HepG2 (cell line): ENCODE measurements around the gene ARPC1B.

Source experiments
- GABPB1 ChIP-seq: IDR thresholded peaks from 2 replicates; pipeline ENCODE4 v1.6.1; 2016; ENCODE audit warnings: mild to moderate bottlenecking, missing genetic modification reagents, moderate library complexity, missing compliant biosample characterization
- IRX3 ChIP-seq: sonication (generic); formaldehyde crosslinking; IDR thresholded peaks from 2 replicates; pipeline ENCODE4 v1.8.1; 2023; ENCODE audit warnings: mild to moderate bottlenecking, low read depth, missing genetic modification reagents, borderline replicate concordance
- ZNF354B ChIP-seq: sonication (generic); formaldehyde crosslinking; IDR thresholded peaks from 2 replicates; pipeline ENCODE4 v1.8.0; 2022; ENCODE audit warnings: mild to moderate bottlenecking, missing genetic modification reagents
- ZNF572 ChIP-seq: sonication (generic); formaldehyde crosslinking; IDR thresholded peaks from 2 replicates; pipeline ENCODE4 v1.5.1; 2020; ENCODE audit warnings: mild to moderate bottlenecking, missing genetic modification reagents
- TF ChIP-seq, protein P1 (sequence below): sonication (generic); formaldehyde crosslinking; IDR thresholded peaks from 2 replicates; pipeline ENCODE4 v1.5.0; 2020; ENCODE audit warnings: mild to moderate bottlenecking, missing genetic modification reagents, moderate library complexity
- TF ChIP-seq, protein P2 (sequence below): sonication (generic); formaldehyde crosslinking; IDR thresholded peaks from 2 replicates; pipeline ENCODE4 v1.8.0; 2022; ENCODE audit warnings: mild to moderate bottlenecking, missing genetic modification reagents, borderline replicate concordance

DNA sequence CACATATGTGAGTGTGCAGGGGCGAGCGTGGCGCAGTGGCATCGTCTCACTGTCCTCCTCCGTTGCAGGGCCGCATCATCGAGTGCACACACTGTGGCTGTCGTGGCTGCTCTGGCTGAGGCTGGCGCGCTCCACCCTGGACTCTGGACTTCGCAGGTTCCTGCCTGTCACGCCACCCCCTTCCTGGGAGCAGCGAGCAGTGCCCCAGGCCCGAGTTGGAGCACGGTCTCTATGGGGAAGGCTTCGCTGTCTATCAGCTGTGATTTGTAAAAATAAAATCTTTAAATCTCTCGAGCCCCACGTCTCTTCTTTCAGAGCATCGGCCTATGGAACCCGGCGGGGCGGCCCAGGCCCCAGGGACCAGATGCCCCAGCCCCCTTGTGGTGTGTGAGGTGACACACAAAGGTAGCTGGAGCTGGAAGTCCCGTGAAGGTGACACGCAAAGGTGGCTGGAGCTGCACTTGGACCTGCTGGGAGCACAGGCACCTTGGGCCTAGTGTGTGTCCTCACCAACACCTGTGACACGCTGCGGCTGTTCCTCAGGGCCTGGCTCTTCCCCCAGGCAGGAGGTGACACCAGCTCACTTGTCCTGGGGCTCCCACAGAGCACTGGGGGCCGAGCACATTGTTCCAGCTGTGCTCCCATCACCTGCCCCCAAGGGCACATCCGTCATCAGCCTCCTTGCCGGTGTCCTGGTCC lies 44.9 kb downstream of the ARPC1B start:
- TF ChIP-seq IRX3 (no peak), GABPB1 (CRISPR knock-in tag) (no peak), ZNF572 (CRISPR knock-in tag) (no peak), ZNF354B (CRISPR knock-in tag) (no peak)
- TF ChIP-seq, protein P1, sequence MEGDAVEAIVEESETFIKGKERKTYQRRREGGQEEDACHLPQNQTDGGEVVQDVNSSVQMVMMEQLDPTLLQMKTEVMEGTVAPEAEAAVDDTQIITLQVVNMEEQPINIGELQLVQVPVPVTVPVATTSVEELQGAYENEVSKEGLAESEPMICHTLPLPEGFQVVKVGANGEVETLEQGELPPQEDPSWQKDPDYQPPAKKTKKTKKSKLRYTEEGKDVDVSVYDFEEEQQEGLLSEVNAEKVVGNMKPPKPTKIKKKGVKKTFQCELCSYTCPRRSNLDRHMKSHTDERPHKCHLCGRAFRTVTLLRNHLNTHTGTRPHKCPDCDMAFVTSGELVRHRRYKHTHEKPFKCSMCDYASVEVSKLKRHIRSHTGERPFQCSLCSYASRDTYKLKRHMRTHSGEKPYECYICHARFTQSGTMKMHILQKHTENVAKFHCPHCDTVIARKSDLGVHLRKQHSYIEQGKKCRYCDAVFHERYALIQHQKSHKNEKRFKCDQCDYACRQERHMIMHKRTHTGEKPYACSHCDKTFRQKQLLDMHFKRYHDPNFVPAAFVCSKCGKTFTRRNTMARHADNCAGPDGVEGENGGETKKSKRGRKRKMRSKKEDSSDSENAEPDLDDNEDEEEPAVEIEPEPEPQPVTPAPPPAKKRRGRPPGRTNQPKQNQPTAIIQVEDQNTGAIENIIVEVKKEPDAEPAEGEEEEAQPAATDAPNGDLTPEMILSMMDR (CRISPR knock-in tag): no peak
- TF ChIP-seq, protein P2, sequence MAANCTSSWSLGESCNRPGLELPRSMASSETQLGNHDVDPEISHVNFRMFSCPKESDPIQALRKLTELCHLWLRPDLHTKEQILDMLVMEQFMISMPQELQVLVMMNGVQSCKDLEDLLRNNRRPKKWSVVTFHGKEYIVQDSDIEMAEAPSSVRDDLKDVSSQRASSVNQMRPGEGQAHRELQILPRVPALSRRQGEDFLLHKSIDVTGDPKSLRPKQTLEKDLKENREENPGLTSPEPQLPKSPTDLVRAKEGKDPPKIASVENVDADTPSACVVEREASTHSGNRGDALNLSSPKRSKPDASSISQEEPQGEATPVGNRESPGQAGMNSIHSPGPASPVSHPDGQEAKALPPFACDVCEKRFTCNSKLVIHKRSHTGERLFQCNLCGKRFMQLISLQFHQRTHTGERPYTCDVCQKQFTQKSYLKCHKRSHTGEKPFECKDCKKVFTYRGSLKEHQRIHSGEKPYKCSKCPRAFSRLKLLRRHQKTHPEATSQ: no peak
